ENCODE results near the gene ETS1. TPM values are rescaled to one million over a fixed set of nuclear protein-coding genes. Genes with fewer than 3 reads are reported as not detected.

ETS1 gene
- total and polyA plus RNA-seq, 8 donors, result 70.2 to 139 (median 128) TPM

DNA sequence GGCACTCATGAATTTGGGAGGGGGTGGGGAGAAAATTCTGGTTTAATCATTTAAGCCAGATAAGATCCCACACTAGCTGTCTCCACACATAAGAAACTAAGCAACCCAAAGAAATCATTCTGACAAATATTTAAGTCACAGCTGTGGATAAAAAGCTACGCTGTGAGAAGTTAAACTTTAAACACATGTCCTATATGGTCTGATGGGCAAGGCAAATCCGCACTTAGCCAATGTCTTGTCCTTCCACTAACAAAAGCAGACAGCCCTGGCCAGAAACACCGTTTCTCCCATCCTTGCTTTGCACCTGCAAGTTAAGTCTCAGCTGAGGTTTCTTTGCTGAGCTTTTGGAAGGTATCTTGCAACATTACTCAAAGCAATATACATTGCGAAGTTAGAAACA lies 68.0 kb downstream of the ETS1 start:
- H3K4me1 ChIP-seq, result peaks cover 4 to 67% of the 10 kb centered on the region in 2 donors
- no peak for ATAC-seq
- no peaks in the 10 kb centered on the region for H3K36me3 ChIP-seq
- H3K27me3 ChIP-seq, result no peaks in the 10 kb centered on the region
- no peaks in the 10 kb centered on the region for H3K9me3 ChIP-seq
- intact Hi-C loops (cut with DNase I), result no loop called here
- peak overlapping the region; percentile 53 to 65 for H3K4me3 ChIP-seq
- H3K27ac ChIP-seq, result peak overlapping the region; percentile 95 to 96
- no peak for TF ChIP-seq CTCF (IDR thresholded peaks at IDR 0.05)
- no peak for DNase-seq

GRCh38 chr11:128518493-128519207 lies 68.7 kb downstream of the ETS1 start:
- intact Hi-C loops (cut with DNase I), result no loop called here
- peaks cover 4 to 65% of the 10 kb centered on the region in 2 donors for H3K4me1 ChIP-seq
- peak; percentile 3 for ATAC-seq

DNA sequence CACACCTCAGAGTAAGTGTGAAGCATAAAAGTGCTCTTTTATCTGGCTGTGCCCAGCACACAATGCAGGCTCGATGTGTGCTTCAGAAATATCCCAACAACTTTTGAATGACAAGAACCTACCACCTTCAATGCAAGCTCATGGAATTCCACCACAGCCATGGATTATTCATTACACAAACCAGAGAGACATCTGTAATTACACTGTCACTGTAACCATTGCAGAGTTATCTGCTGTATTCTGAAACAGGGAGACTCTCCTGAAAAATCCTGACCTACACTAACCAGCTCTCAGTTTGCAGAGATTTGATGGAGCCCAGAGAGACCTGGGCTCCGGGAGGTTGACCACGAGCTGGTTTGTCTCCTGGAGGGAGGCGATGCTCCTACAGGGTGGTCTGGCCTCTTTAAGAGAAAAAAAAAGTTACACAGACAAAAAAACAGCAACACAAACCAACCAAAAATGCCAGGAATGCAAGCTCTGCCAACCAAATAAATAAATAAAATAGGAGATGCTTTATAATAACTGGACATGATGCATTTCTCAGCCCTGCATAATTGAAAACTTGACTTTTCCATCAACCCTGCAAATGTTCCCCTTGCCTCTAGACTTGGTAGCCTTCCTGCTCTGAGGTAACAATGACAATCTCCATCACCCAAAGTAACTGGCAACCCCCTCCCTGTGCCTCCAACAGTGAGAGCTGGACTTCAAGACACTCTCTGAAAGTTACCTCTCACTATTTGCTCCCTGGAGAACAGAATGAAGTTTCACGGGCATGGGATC lies 69.7 kb downstream of the ETS1 start:
- no peaks in the 10 kb centered on the region for H3K27me3 ChIP-seq
- no peak for TF ChIP-seq CTCF (IDR thresholded peaks at IDR 0.05)
- H3K4me1 ChIP-seq, result peaks cover 4 to 65% of the 10 kb centered on the region in 2 donors
- intact Hi-C loops (cut with DNase I), result no loop called here
- peak overlapping the region; percentile 0 to 65 for H3K4me3 ChIP-seq
- ATAC-seq (no peak), DNase-seq (no peak)
- peaks cover 0 to 10% of the 10 kb centered on the region in 2 donors for H3K36me3 ChIP-seq
- H3K9me3 ChIP-seq, result no peaks in the 10 kb centered on the region
- H3K27ac ChIP-seq, result peak overlapping the region; percentile 95 to 96

More at GRCh38 chr11:128518493-128519207, 68.7 kb downstream of the ETS1 start:
- Histone ChIP-seq H3K36me3 (peaks cover 0 to under 1% of the 10 kb centered on the region in 2 donors), H3K4me3 (peak overlapping the region; percentile 53 to 65), H3K27ac (peak overlapping the region; percentile 95 to 96), H3K27me3 (no peaks in the 10 kb centered on the region), H3K9me3 (no peaks in the 10 kb centered on the region)
- DNase-seq, result no peak
- no peak for TF ChIP-seq CTCF (IDR thresholded peaks at IDR 0.05)

DNA sequence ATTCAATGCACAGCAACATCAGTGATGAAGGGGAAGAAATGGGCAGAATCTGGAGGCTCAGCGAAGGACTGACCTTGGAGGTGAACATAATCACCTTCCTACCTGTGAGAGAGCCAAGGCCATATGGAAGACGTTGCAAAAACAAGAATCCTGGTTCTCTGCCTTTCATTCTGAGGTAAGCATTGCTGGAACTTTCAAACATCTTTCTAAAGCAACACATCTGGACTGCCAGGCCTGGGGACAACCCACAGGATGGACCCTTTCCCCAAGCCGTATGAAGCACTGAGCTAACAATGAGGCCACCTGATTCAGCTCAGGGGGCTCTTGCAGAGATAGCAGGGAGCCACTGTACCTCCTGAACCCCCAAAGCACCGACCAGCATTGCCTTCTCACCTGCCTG lies 70.5 kb downstream of the ETS1 start:
- no peak for ATAC-seq
- intact Hi-C loops (cut with DNase I), result no loop called here

More for the DNA sequence above, 70.5 kb downstream of the ETS1 start:
- Histone ChIP-seq H3K27ac (peak overlapping the region; percentile 95 to 96), H3K9me3 (no peaks in the 10 kb centered on the region), H3K36me3 (peaks cover 0 to 18% of the 10 kb centered on the region in 2 donors), H3K4me1 (peaks cover 4 to 71% of the 10 kb centered on the region in 2 donors), H3K27me3 (no peaks in the 10 kb centered on the region), H3K4me3 (peak overlapping the region in 1 of 2 donors; percentile 65)
- DNase-seq, result no peak
- TF ChIP-seq CTCF (IDR thresholded peaks at IDR 0.05), result no peak
